ENCODE measurements around the gene GPR158. TPM values are rescaled to one million over a fixed set of nuclear protein-coding genes. Genes with fewer than 3 reads are reported as not detected.
"Not testable (repeated sequence)": the region's sequence is repeated elsewhere in the genome, so short reads cannot be mapped to it uniquely, and the experiment has no call there.

Gene GPR158
- total RNA-seq, 1 experiment from 2014 or later: 0.07 TPM

DNA sequence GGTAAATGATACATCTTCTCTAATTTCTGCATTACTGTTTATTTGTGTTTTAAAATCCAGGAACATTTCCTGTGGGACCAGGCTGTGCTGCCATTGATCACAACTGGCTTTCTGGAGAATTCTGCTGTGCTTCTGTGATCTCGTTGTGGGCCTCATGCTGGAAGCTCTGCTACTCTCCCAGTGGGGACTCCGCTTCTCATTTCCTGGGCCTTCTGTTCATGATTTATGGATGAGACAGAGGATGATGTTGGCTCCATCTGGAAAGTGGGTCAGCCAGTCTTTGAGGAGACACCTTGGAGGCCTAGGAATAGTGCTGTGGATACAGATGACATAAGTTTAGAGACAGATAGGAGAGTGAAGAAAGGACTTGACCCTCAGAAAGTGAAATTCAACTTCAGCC is 15.2 kb upstream of the GPR158 start:
- Histone ChIP-seq H3K9me3 (no peaks in the 10 kb centered on the region), H3K4me1 (no peaks in the 10 kb centered on the region), H3K36me3 (ENCODE audit: control insufficient read depth, insufficient read depth, low read length) (no peaks in the 10 kb centered on the region), H3K4me3 (ENCODE audit: low read depth, low read length) (no peak overlapping the region), H3K27me3 (replicated peaks; ENCODE audit: control insufficient read depth, insufficient read depth, low read length) (no peaks in the 10 kb centered on the region; the same call in 1 of the 2 replicates)
- Mint-ChIP-seq H3K4me1 (ENCODE audit: low read depth, unreplicated experiment) (no peaks in the 10 kb centered on the region), H3K9me3 (ENCODE audit: unreplicated experiment) (peaks cover 11% of the 10 kb centered on the region), H3K36me3 (ENCODE audit: insufficient read depth, unreplicated experiment) (no peaks in the 10 kb centered on the region), H3K27ac (ENCODE audit: unreplicated experiment) (no peak overlapping the region), H3K4me3 (ENCODE audit: unreplicated experiment) (no peak overlapping the region), H3K27me3 (ENCODE audit: insufficient read depth, unreplicated experiment) (peaks cover 2% of the 10 kb centered on the region)
- intact Hi-C loops (cut with micrococcal nuclease; ENCODE audit: unreplicated experiment): no loop called here
- TF ChIP-seq, protein P1, sequence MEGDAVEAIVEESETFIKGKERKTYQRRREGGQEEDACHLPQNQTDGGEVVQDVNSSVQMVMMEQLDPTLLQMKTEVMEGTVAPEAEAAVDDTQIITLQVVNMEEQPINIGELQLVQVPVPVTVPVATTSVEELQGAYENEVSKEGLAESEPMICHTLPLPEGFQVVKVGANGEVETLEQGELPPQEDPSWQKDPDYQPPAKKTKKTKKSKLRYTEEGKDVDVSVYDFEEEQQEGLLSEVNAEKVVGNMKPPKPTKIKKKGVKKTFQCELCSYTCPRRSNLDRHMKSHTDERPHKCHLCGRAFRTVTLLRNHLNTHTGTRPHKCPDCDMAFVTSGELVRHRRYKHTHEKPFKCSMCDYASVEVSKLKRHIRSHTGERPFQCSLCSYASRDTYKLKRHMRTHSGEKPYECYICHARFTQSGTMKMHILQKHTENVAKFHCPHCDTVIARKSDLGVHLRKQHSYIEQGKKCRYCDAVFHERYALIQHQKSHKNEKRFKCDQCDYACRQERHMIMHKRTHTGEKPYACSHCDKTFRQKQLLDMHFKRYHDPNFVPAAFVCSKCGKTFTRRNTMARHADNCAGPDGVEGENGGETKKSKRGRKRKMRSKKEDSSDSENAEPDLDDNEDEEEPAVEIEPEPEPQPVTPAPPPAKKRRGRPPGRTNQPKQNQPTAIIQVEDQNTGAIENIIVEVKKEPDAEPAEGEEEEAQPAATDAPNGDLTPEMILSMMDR (IDR thresholded peaks at IDR 0.05; ENCODE audit: insufficient read depth in 1 of 2, low read depth in 1 of 2, low read length in 1 of 2, severe bottlenecking in 1 of 2, unreplicated experiment in 1 of 2): no peak
- BruUV-seq (replicated peaks): no TSS peak
- POLR2A ChIA-PET: no interaction called here
- CTCF ChIA-PET: no interaction called here
- DNase-seq: no peak

DNA sequence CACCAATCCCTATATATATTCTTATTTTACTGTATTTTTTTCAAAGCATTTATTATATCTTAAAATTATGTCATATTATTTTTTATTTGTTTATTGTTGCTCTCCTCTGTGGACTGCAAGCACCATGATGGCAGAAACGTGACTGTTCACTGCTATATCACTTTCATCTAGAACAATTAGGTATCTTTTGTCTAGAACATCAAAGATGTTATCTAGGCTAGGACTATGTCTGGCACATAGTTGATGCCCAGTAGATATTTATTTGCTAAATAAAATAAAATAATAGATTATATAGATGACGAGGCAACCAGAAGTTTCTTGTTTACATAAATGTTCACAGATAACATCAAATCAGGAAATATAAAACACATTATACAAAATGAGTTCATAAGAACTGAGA is 12.4 kb upstream of the GPR158 start:
- H3K4me3 Mint-ChIP-seq (ENCODE audit: unreplicated experiment): no peak overlapping the region
- H3K36me3 Mint-ChIP-seq (ENCODE audit: insufficient read depth, unreplicated experiment): no peaks in the 10 kb centered on the region
- peaks cover 11% of the 10 kb centered on the region for H3K9me3 Mint-ChIP-seq (ENCODE audit: unreplicated experiment)
- TF ChIP-seq, protein P1 (IDR thresholded peaks at IDR 0.05; ENCODE audit: insufficient read depth in 1 of 2, low read depth in 1 of 2, low read length in 1 of 2, severe bottlenecking in 1 of 2, unreplicated experiment in 1 of 2): no peak
- no peaks in the 10 kb centered on the region; the same call in 1 of the 2 replicates for H3K27me3 ChIP-seq (replicated peaks; ENCODE audit: control insufficient read depth, insufficient read depth, low read length)
- H3K27ac Mint-ChIP-seq (ENCODE audit: unreplicated experiment): no peak overlapping the region
- H3K4me3 ChIP-seq (ENCODE audit: low read depth, low read length): no peak overlapping the region
- H3K27me3 Mint-ChIP-seq (ENCODE audit: insufficient read depth, unreplicated experiment): peaks cover 14% of the 10 kb centered on the region
- H3K4me1 Mint-ChIP-seq (ENCODE audit: low read depth, unreplicated experiment): no peaks in the 10 kb centered on the region
- no peak for DNase-seq
- intact Hi-C loops (cut with micrococcal nuclease; ENCODE audit: unreplicated experiment): no loop called here
- POLR2A ChIA-PET: no interaction called here
- no peaks in the 10 kb centered on the region for H3K9me3 ChIP-seq
- BruUV-seq (replicated peaks): no TSS peak
- H3K36me3 ChIP-seq (ENCODE audit: control insufficient read depth, insufficient read depth, low read length): no peaks in the 10 kb centered on the region
- H3K4me1 ChIP-seq: no peaks in the 10 kb centered on the region
- CTCF ChIA-PET: no interaction called here

DNA sequence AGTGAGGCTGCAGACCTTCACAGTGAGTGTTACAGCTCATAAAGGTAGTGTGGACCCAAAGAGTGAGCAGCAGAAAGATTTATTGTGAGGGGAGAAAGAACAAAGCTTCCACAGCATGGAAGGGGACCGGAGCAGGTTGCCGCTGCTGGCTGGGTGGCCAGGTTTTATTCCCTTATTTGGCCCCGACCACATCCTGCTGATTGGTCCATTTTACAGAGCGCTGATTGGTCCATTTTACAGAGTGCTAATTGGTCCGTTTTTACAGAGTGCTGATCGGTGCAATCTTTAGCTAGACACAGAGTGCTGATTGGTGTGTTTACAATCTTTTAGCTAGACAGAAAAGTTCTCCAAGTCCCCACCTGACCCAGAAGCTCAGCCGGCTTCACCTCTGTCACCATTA is 11.3 kb upstream of the GPR158 start:
- H3K4me1 ChIP-seq; H3K4me3 ChIP-seq (ENCODE audit: low read depth, low read length); intact Hi-C loops (cut with micrococcal nuclease; ENCODE audit: unreplicated experiment); H3K36me3 ChIP-seq (ENCODE audit: control insufficient read depth, insufficient read depth, low read length); POLR2A ChIA-PET; H3K4me1 Mint-ChIP-seq (ENCODE audit: low read depth, unreplicated experiment); DNase-seq; H3K27ac Mint-ChIP-seq (ENCODE audit: unreplicated experiment); H3K4me3 Mint-ChIP-seq (ENCODE audit: unreplicated experiment); BruUV-seq (replicated peaks); H3K27me3 ChIP-seq (replicated peaks; ENCODE audit: control insufficient read depth, insufficient read depth, low read length); H3K9me3 ChIP-seq; H3K36me3 Mint-ChIP-seq (ENCODE audit: insufficient read depth, unreplicated experiment): not testable (repeated sequence)
- H3K27me3 Mint-ChIP-seq (ENCODE audit: insufficient read depth, unreplicated experiment): peaks cover 18% of the 10 kb centered on the region
- peaks cover 11% of the 10 kb centered on the region for H3K9me3 Mint-ChIP-seq (ENCODE audit: unreplicated experiment)
- CTCF ChIA-PET: interaction anchor here (0.7 kb wide), 1 partner anchor 836 kb away, joined by 11 read pairs; no protein-coding TSS in a partner anchor

DNA sequence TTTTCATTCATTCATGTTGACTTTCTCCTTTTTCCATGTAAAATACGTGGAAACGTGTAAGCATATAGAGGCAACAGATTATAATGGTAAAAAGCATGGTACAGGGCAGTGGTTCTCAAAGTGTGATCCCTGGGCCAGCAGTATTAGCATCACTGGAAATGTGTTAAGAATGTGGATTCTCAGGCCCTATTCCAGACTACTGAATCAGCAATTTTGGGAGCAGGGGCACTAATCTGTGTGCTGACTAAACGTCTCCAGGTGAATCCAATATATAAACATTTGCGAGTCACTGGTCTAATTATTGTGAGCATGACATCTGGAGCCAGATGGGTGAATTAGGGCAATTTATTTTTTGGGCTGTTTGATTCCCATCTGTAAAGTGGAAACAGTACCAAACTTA is 5.1 kb upstream of the GPR158 start:
- no peak for DNase-seq
- H3K36me3 Mint-ChIP-seq (ENCODE audit: insufficient read depth, unreplicated experiment): peaks cover 6% of the 10 kb centered on the region
- no peaks in the 10 kb centered on the region for H3K4me1 ChIP-seq
- peaks cover 9% of the 10 kb centered on the region for H3K9me3 Mint-ChIP-seq (ENCODE audit: unreplicated experiment)
- TF ChIP-seq, protein P1 (IDR thresholded peaks at IDR 0.05; ENCODE audit: insufficient read depth in 1 of 2, low read depth in 1 of 2, low read length in 1 of 2, severe bottlenecking in 1 of 2, unreplicated experiment in 1 of 2): no peak
- peaks cover 1% of the 10 kb centered on the region; the same call in 1 of the 2 replicates for H3K27me3 ChIP-seq (replicated peaks; ENCODE audit: control insufficient read depth, insufficient read depth, low read length)
- H3K4me1 Mint-ChIP-seq (ENCODE audit: low read depth, unreplicated experiment): no peaks in the 10 kb centered on the region
- no peak overlapping the region for H3K27ac Mint-ChIP-seq (ENCODE audit: unreplicated experiment)
- H3K4me3 ChIP-seq (ENCODE audit: low read depth, low read length): no peak overlapping the region
- H3K4me3 Mint-ChIP-seq (ENCODE audit: unreplicated experiment): no peak overlapping the region
- peaks cover 30% of the 10 kb centered on the region for H3K27me3 Mint-ChIP-seq (ENCODE audit: insufficient read depth, unreplicated experiment)
- no peaks in the 10 kb centered on the region for H3K9me3 ChIP-seq
- ChIA-PET CTCF (no interaction called here), POLR2A (no interaction called here)
- no TSS peak for BruUV-seq (replicated peaks)
- no peaks in the 10 kb centered on the region for H3K36me3 ChIP-seq (ENCODE audit: control insufficient read depth, insufficient read depth, low read length)
- intact Hi-C loops (cut with micrococcal nuclease; ENCODE audit: unreplicated experiment): no loop called here

Data from Caco-2 (cell line).